Activated CD8-positive, alpha-beta memory T cell treated with anti-CD3 and anti-CD28 coated beads, Interleukin-2, amount 50 U/mL, for 1 hour (primary cell): ENCODE measurements around the gene B4GALT2.

ENCODE experiments used
- DNase-seq: peaks from one replicate; pipeline ENCODE4 v3.0.0-alpha.2; 2020; ENCODE audit errors: extremely low read depth

The B4GALT2 gene

GRCh38 chr1:44002606-44003157 is 23.7 kb downstream of the B4GALT2 start:
- DNase-seq, result no peak

DNA sequence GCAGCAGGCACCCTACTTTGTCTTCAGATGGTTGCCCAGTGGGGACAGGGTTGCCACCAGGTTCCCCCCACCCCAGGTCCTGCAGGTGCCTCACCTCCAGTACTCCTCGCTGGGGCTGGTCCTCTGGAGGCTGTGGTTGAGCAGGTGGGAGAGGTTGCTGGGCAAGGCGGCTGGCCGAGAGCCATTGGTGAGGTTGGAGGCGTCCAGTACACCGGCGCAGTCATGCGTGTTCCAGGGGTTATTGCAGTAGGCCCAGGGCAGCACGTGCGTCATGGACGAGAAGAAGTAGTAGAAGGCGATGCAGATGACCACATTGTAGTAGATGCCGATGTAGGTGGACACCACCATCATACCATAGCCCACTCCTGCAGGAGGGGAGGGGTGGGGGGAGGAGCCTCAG is 29.2 kb downstream of the B4GALT2 start:
- no peak for DNase-seq

GRCh38 chr1:44010935-44011471 is 32.0 kb downstream of the B4GALT2 start:
- no peak for DNase-seq

- no peak for DNase-seq
Measured at GRCh38 chr1:44012404-44012803, 33.4 kb downstream of the B4GALT2 start.

DNA sequence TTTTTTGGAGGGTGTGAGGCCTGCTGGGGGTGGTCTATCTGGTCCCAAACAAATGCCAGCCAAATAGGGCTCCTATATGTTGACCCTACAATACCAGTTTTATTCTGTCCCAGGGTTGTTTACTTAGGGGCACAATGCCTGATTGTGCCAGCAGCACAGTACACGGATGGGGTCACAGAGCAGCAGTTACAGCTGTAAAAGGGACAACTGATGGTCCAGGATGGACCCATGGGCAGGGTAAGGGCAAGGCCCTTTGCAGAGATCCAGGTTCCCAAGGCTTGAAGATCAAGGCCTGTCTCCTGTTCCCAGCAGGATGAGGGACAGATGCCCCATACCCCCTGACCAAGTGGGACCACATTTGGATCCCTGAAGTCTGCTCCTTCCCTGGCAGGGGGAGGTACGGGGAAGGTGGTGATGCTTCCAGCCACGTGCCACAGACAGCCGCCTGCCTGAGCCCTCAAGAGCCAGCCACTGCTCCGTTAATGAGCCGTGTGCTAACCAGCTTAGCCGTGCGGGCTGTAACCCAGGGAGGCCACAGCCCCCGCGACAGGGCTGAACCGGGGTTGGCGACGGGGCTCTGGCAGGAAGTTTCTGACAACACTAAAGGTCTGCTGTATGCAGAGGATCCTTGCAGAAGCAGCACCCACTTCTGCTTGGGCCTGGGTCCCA is 34.1 kb downstream of the B4GALT2 start:
- no peak for DNase-seq

DNA sequence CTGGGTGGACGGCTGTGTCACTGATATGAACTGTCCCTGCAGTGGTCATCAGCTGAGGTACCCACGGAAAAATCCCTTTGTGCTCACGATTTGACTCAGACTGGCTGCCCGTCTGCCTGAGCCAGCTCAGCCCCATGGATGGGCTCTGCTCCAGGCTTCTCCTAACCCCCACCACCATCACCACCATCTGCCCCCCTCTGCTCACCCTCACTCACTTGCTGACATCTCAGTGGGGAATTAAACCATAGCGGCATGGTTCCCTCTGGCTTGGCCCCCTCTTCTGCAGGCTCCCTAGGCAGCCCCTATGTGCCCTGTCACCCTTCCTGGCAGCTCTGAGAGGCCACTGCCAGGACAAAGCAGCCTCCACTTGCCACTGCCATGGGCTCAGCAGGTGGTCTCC is 34.9 kb downstream of the B4GALT2 start:
- no peak for DNase-seq

- DNase-seq, result no peak
Measured at GRCh38 chr1:44014365-44015104, 35.5 kb downstream of the B4GALT2 start.

DNA sequence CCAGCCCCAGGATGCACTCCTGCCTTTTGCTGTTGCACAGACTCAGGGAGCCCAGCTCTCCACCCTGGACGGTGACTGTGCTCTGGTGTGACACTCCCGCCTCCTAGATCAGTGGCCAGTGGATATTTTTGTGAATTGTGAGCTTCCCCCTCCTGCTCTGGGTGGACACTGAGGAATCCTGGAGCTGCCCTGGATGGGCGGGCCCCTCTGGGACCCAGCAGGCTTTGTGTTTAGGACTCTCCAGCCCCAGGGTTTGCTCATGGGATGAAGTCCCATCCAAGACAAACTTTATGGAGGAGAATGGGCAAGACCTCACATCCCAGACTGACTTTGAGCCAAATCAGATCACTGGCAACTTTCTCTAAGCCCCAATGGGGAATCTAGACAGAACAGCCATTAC is 36.2 kb downstream of the B4GALT2 start:
- DNase-seq, result no peak

DNA sequence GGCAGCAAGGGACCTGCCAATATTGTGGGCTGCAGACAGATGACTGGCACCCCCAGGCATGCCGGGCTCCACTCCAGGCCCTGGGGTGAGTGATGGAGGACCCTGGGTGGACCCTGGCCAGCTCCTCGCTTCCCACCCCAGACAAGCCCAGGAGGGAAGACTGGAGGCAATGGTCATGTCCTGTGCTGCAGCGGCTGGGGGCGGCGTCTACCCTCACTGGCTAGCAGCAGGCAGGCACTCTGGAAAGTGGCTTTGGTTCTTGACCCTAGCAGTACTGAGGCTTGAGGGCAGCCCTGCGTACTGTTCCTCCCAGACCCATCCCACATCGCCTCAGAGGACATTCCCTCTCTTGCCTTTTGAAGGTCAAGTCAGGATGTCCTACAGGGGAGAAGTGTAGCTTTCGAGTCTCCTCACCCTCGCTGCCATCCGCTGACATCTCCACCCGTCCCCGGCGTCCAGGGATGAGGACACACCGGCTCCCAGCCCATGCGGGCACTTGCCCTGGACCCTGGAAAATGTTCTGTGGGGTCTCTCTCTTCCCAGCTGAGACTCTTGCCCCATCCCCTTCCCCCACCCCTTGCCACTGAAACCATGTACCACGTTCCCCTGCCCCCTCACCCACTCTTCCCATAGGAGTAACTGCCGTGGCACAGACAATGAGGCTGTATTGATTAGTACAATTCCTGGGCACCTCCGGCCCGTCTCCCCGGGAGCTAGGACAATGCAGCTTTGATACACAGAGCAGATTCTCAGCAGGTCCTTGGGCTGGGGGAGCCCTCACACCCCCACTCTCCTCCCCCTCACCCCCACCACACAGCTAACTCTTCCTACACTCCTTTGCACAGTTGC is 37.3 kb downstream of the B4GALT2 start:
- DNase-seq, result no peak

GRCh38 chr1:44016890-44017400 is 37.9 kb downstream of the B4GALT2 start:
- no peak for DNase-seq

- no peak for DNase-seq
Measured at GRCh38 chr1:44019466-44019948, 40.5 kb downstream of the B4GALT2 start.

DNA sequence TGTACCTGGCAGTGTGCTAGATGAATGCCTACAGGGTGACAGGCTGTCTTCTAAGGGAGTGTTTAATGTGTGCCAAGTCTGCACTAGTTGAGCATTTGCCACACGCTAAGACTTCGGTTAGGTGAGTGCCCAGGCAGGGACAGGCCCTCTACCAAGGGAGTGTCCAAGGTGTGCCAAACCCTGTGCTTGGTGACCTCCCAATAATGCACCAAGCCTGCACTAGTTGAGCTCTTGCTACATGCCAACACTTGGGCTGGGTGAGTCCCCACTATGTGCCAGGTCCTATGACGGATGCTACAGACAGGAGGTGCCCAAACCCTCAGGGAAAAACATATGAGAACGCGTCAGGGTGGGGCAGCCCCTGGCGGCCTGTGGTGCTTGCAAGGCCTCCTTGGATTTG is 41.5 kb downstream of the B4GALT2 start:
- DNase-seq, result no peak

DNA sequence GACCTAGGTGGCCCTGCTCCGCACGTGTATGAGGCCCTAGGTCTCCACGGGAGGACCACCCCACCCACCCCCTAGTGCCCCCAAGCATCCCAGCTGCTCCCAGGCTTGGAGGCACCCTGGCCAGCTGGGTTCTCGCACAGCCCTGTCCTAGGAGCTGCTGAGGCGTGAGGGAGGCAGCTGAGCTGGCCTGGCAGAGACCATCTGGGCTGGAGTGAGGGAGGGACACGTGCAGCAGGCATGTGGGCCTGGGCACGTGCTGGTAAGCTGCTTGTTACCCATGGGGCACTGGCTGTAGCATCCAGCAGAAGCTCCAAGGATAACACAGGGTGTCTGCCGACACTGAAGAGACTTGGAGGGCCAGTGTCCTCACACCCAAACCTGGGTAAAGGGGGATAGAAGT is 42.1 kb downstream of the B4GALT2 start:
- no peak for DNase-seq

- no peak for DNase-seq
Measured at GRCh38 chr1:44021581-44022321, 42.7 kb downstream of the B4GALT2 start.

DNA sequence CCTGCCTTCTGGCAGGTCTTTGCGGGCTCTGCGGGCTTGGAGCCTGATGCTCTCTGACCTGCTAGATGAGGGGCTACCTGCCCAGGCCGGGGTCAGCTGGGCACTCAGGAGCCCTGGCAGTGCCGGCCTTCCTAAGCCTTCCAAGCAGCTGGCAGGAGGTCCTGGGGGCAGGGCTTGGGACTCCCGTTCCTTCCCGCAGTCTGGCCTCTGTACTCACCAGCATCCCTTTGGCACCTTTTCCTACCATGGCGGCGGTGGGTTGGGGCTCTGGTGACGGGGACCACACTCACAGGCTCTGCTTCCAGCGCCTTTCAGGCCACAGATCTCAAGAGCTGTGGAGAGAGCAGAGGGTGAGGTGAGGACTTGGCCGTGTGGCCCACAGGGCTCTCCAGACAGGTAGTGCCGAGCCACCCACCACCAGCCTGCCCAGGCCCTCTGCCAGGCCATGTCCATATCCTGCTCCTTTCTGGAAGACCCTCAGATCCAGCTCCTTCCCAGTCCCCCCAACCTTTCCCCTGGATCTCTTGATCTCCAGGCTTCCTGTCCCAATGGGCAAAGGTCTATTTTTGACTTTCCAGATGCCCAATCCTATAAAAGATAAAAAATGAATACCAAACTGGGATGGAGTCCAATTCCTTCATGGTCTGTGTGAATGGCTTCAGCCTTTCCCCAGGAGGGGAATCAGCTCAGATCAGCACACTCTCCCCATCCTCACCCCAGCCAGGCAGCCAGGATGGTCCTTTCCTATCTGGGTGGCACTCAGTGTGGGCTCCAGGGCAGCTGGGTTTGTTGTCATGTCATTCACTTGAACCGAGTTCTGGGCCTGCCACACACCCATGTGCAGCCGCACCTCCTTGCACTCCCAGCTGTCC is 45.3 kb downstream of the B4GALT2 start:
- no peak for DNase-seq

GRCh38 chr1:44024903-44025525 is 46.0 kb downstream of the B4GALT2 start:
- no peak for DNase-seq

- DNase-seq, result no peak
Measured at GRCh38 chr1:44025816-44026215, 46.8 kb downstream of the B4GALT2 start.

DNA sequence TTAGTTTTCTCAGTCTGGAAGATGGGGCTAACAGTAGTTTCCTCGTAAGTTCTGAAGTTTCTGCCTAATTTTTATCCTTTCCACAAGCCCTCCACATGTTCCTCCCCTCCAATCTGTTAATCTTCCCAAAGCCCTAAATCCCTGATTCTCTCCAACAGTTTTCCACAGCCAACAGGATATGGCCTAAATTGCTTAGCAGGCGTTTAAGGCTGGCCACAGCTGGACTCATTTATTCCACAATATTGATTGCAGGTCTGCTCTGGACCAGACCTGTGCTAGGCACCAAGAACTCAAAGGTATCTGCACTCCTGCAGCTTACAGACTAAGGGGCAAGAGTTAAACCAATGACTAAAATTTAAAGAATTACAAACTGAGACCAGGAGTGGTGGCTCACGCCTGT is 48.3 kb downstream of the B4GALT2 start:
- DNase-seq, result no peak

DNA sequence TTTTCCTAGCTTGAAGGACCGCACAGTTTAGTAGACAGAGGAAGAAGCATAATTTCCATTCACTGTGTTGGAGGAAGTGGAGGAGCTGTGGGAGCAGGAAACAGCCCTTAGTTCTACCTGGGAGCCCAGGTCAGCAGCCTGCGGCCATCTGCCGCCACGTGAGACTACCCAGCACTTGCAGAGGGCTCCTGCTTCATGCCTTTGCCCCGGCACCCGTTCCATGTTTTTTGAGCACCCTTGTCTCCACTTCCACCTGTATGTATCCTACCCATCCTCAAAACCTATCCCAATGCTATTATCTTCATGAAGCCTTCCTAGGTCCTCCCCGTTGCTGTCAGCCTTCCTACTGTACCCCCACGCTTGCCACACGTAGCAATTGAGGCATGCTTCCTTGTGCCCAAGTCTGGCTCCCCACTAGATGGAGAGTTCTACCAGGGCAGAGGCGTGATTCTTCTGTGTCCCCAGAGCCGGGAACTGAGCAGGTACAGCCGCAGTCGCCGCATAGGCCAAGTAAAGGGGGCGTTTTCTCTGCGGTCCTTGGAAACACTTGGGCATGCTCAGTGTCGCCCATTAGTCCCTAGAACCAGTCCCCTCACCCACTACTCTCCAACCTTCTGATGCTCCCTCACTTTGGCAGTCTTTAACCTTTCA is 50.4 kb downstream of the B4GALT2 start:
- DNase-seq, result no peak
